Adipose tissue (tissue), 3 donors: ENCODE measurements around the gene FGD2. TPM values are rescaled to one million over a fixed set of nuclear protein-coding genes. Genes with fewer than 3 reads are reported as not detected.

Experiments
- H3K27ac ChIP-seq: one replicate; pipeline ENCODE4 v1.5.1; 2013; ENCODE audit warnings: low read depth, low read length
- WGBS, 3 donors: extraction: QIAGEN DNeasy Blood & Tissue Kit; methylation state at CpG; one replicate each; pipeline ENCODE4 v1.1.7; 2013; 5-methylcytosine and 5-hydroxymethylcytosine counted together
- polyA plus RNA-seq, 3 donors: library from polyadenylated mRNA; stranded (reverse); fragments of 200-250 nt; gene quantifications; one replicate each; pipeline ENCODE4 v1.2.3, GENCODE V29; 2013
- donor health status: healthy with polysubstance abuse.
- donor health status: Bipolar disorder and iron deficiency.
- donor health status: healthy.

Gene FGD2
- polyA plus RNA-seq, 3 donors, result 3.6 to 10.1 (median 7.0) TPM

- no peak overlapping the region for H3K27ac ChIP-seq
- 56 to 87% (median 58%) methylated on average over 4 of the region's 4 CpGs for WGBS, 3 donors
Measured at GRCh38 chr6:37060195-37060559, 54.7 kb downstream of the FGD2 start.

GRCh38 chr6:37061157-37061804 lies 55.8 kb downstream of the FGD2 start:
- H3K27ac ChIP-seq, result no peak overlapping the region
- WGBS, 3 donors, result 56 to 81% (median 73%) methylated on average over 11 of the region's 11 CpGs

DNA sequence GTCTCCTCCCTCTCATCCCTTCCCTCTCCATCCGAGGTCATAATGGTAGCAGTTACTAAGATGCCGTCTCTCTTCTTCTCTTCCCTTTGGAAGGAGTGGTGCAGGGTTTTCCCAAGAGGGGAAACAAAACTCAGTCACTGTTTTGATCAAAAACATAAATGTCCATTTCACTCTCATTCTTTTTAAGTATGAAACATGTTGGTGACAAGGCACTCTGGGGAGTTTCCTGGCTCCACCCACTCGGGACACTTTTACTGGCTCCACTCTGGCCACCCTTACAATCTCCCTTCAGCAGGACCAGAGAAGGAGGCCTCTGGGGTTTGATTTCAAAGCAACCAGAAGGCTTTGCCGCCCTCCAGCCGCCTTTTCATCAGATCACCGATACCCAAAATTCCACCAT lies 57.0 kb downstream of the FGD2 start:
- WGBS, 3 donors, result 77 to 86% (median 83%) methylated on average over 6 of the region's 6 CpGs

GRCh38 chr6:37068356-37069270 lies 63.2 kb downstream of the FGD2 start:
- H3K27ac ChIP-seq, result no peak overlapping the region
- 75 to 89% (median 86%) methylated on average over 17 of the region's 17 CpGs for WGBS, 3 donors

More for the DNA sequence above, 57.0 kb downstream of the FGD2 start:
- H3K27ac ChIP-seq, result no peak overlapping the region

- 82 to 95% (median 86%) methylated on average over 5 of the region's 5 CpGs for WGBS, 3 donors
Measured at GRCh38 chr6:37069639-37070038, 64.2 kb downstream of the FGD2 start.

GRCh38 chr6:37072526-37072925 lies 67.1 kb downstream of the FGD2 start:
- WGBS, 3 donors, result 47 to 91% (median 50%) methylated on average over 5 of the region's 5 CpGs
- no peak overlapping the region for H3K27ac ChIP-seq

More at GRCh38 chr6:37069639-37070038, 64.2 kb downstream of the FGD2 start:
- no peak overlapping the region for H3K27ac ChIP-seq

DNA sequence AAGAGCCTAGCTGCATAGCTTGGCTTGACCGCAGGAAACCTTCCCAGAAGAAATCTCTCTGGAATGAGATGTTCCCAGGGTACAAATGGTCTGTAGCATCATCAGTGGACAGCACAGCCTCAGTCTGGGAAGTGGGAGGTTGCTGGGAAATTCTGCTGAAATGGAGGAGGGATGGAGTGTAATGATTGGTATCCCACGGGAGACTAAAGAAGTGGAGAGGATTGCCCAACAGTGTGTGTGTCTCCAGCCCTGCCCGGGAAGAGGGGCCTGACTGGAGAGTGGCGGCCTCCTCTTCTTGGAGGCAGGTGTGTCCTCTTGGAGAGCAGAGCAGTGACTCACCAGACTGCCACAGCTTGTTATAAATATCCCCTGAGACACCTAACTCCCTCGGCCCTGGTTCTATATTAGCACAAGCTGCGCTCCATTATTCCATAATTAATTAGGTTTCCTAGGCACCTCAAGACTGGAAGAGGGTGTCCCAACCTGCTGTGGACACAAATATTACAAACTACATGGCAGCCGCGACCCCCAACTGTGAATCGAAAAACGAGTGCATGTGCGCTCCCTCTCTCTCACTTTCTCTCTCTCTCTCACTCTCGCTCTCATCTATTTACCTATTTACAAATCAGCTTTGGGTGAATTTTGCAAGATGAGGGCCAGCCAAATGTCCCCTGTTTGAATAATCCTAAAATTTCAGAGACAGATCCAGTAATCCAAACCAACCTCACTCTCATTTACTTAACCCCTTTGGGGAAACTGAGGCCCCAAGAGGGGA lies 68.8 kb downstream of the FGD2 start:
- 65 to 80% (median 77%) methylated on average over 12 of the region's 12 CpGs for WGBS, 3 donors
- no peak overlapping the region for H3K27ac ChIP-seq

DNA sequence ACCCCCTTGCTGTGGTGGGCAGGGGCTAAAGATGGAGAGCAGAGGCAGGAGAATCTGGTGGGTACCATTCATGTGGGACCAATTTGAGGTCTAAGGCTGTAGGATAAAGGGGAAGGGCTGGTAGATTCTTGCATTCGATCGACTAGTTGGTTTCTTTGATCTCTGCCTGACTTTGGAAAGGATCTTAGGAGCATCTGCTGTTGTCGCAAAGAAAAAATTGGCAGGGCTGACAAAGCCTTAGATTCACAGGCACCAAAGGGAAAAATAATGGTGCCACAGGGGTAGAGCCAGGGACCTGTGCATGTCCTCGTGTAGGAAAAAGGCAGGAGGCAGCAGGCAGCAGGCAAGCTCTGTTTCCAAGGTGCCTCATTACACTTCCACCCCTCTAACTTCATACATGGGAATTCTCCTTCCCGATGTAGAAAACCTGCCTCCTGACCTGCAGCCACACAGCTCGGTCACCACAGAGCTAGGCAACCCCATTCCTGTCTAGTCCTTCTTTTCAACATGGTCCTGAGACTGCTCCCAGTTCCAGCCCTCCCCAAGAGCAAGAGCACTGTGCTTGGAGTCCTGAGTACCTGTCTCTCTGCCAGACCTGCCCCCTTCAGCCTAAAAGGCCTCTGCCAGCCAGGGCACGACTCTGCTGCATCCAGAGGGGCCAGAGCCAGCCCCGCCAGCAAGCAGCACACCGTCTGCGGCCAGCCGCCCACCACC lies 71.9 kb downstream of the FGD2 start:
- H3K27ac ChIP-seq, result no peak overlapping the region
- 57 to 78% (median 67%) methylated on average over 11 of the region's 11 CpGs for WGBS, 3 donors

DNA sequence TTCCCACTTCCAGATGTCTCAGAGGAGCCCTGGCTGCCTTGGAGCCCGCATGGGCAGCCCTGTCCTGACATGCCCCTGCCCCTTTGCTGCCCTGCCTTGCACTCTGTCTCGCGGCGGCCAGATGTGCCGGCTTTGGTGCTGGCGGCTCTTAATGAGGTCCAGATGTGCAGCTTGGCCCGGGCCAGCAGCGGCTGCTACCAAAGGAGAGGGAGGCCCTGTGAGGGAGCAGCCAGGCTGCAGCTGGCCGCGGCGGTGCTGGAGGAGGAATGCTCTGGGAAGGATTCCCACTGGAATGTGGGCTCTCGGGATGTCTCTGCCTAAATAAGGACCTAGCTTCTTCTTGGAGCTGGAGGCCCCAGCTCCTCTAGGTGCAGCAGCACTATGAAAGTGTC lies 72.4 kb downstream of the FGD2 start:
- WGBS, 3 donors, result 40 to 58% (median 51%) methylated on average over 12 of the region's 12 CpGs
- no peak overlapping the region for H3K27ac ChIP-seq

Other genes starting within 250 kb of the FGD2 start
- 1 to 10 TPM in 2 of 3 donors, under 1 TPM in 1; 0.53 to 8.5 (median 1.5) TPM for gene CPNE5, start 166.2 kb upstream of the FGD2 start, polyA plus RNA-seq
- gene PPIL1, start 130.9 kb upstream of the FGD2 start, polyA plus RNA-seq, result 10 to 100 TPM; 13.0 to 46.3 (median 13.3) TPM
- 10 to 100 TPM; 18.8 to 25.1 (median 21.5) TPM for gene C6orf89, start 119.7 kb upstream of the FGD2 start, polyA plus RNA-seq
- 10 to 100 TPM in 1 of 3 donors, 1 to 10 TPM in 1, under 1 TPM in 1; 0.56 to 34.3 (median 3.1) TPM for gene PI16, start 50.9 kb upstream of the FGD2 start, polyA plus RNA-seq
- gene MTCH1, start 19.5 kb upstream of the FGD2 start, polyA plus RNA-seq, result 100 to 1,000 TPM; 127 to 203 (median 189) TPM
- 100 to 1,000 TPM in 2 of 3 donors, 10 to 100 TPM in 1; 24.7 to 417 (median 201) TPM for gene PIM1, start 164.5 kb downstream of the FGD2 start, polyA plus RNA-seq